Measurements from ENCODE around the gene CCDC116.

CCDC116 gene

GRCh38 chr22:21624880-21625791, 7.4 kb upstream of the CCDC116 start:
- Histone ChIP-seq H3K27ac (no peak overlapping the region), H3K4me3 (ENCODE audit: low read depth, low read length) (no peak overlapping the region), H3K27me3 (ENCODE audit: insufficient read depth, low read depth, severe bottlenecking) (no peaks in the 10 kb centered on the region), H3K9me3 (ENCODE audit: severe bottlenecking) (no peaks in the 10 kb centered on the region), H3K36me3 (peaks cover 48% of the 10 kb centered on the region)
- TF ChIP-seq CTCF (IDR thresholded peaks at IDR 0.05; ENCODE audit: low read depth, low read length) = no peak
- no peak for DNase-seq

- Histone ChIP-seq H3K9me3 (ENCODE audit: severe bottlenecking) (no peaks in the 10 kb centered on the region), H3K4me3 (ENCODE audit: low read depth, low read length) (no peak overlapping the region), H3K27me3 (ENCODE audit: insufficient read depth, low read depth, severe bottlenecking) (no peaks in the 10 kb centered on the region), H3K36me3 (peaks cover 41% of the 10 kb centered on the region), H3K27ac (no peak overlapping the region)
- DNase-seq = no peak
- no peak for TF ChIP-seq CTCF (IDR thresholded peaks at IDR 0.05; ENCODE audit: low read depth, low read length)
Observed at GRCh38 chr22:21626073-21626734, 6.4 kb upstream of the CCDC116 start.

- Histone ChIP-seq H3K36me3 (peaks cover 40% of the 10 kb centered on the region), H3K9me3 (ENCODE audit: severe bottlenecking) (no peaks in the 10 kb centered on the region), H3K27me3 (ENCODE audit: insufficient read depth, low read depth, severe bottlenecking) (no peaks in the 10 kb centered on the region), H3K4me3 (ENCODE audit: low read depth, low read length) (no peak overlapping the region), H3K27ac (no peak overlapping the region)
- no peak for TF ChIP-seq CTCF (IDR thresholded peaks at IDR 0.05; ENCODE audit: low read depth, low read length)
- DNase-seq = no peak
Observed at GRCh38 chr22:21626735-21627469, 5.7 kb upstream of the CCDC116 start.

- Histone ChIP-seq H3K27me3 (ENCODE audit: insufficient read depth, low read depth, severe bottlenecking) (no peaks in the 10 kb centered on the region), H3K36me3 (peaks cover 23% of the 10 kb centered on the region), H3K4me3 (ENCODE audit: low read depth, low read length) (peak overlapping the region; percentile 80), H3K27ac (peak overlapping the region; percentile 88), H3K9me3 (ENCODE audit: severe bottlenecking) (no peaks in the 10 kb centered on the region)
- TF ChIP-seq CTCF (IDR thresholded peaks at IDR 0.05; ENCODE audit: low read depth, low read length) = no peak
- DNase-seq = no peak
Observed at GRCh38 chr22:21628386-21629254, 3.9 kb upstream of the CCDC116 start.

Data from WERI-Rb-1 (cell line).